ENCODE data around the gene FMN1. TPM values are rescaled to one million over a fixed set of nuclear protein-coding genes. Genes with fewer than 3 reads are reported as not detected.

The FMN1 gene
- total and polyA plus RNA-seq, 2 of the 8 experiments (the other 6 are each of a cell fraction or from before 2014, with no cell fraction given) = 0.27 to 3.7 TPM

- Histone ChIP-seq H2BK5ac (ENCODE audit: low read depth, low read length) (no peak overlapping the region), H3K27me3 (replicated peaks in 1 of 4; ENCODE audit: control insufficient read depth in 3 of 4, extremely low read depth in 1 of 4, insufficient read depth in 3 of 4, low read length in 3 of 4) (no peaks in the 10 kb centered on the region), H3K4me2 (ENCODE audit: insufficient read depth in 1 of 2, low read depth in 2 of 2, low read length in 2 of 2) (no peak overlapping the region), H3K79me1 (ENCODE audit: low read depth, low read length) (no peaks in the 10 kb centered on the region), H4K5ac (ENCODE audit: insufficient read length, low read depth, low read length) (no peak overlapping the region), H3K79me2 (ENCODE audit: control insufficient read depth in 1 of 2, insufficient read depth in 2 of 2, low read length in 2 of 2) (no peaks in the 10 kb centered on the region), H2BK120ac (replicated peaks; ENCODE audit: low read depth, low read length) (no peak overlapping the region), H3K23ac (ENCODE audit: insufficient read length) (no peak overlapping the region), H4K20me1 (replicated peaks in 1 of 2; ENCODE audit: control insufficient read depth in 1 of 2, insufficient read depth in 2 of 2, low read length in 2 of 2) (no peaks in the 10 kb centered on the region), H3K56ac (replicated peaks; ENCODE audit: insufficient read length, low read depth, low read length) (no peak overlapping the region), H2AK5ac (ENCODE audit: low read depth, low read length) (no peak overlapping the region), H4K91ac (replicated peaks; ENCODE audit: insufficient read length, low read length) (no peak overlapping the region), H3K9ac (replicated peaks in 1 of 4; ENCODE audit: extremely low read depth in 1 of 4, low read depth in 3 of 4, low read length in 3 of 4) (no peak overlapping the region), H3K27ac (ENCODE audit: low read depth, low read length) (no peak overlapping the region), H3K23me2 (ENCODE audit: low read depth, low read length) (no peaks in the 10 kb centered on the region), H2BK12ac (ENCODE audit: low read depth, low read length) (no peak overlapping the region), H4K8ac (ENCODE audit: extremely low read depth, insufficient read depth, low read length) (no peak overlapping the region), H2BK20ac (ENCODE audit: low read length) (no peak overlapping the region), H3K14ac (ENCODE audit: insufficient read length) (no peak overlapping the region), H2BK15ac (ENCODE audit: low read length) (no peak overlapping the region), H3K4ac (replicated peaks; ENCODE audit: insufficient read length, low read depth, low read length) (no peak overlapping the region), H3K4me1 (replicated peaks in 1 of 4; ENCODE audit: control insufficient read depth in 3 of 4, insufficient read depth in 4 of 4, low read length in 3 of 4) (peaks cover 0 to 6% (median 4%) of the 10 kb centered on the region in 4 experiments; a peak in 2 of 7 replicates), H3K9me3 (ENCODE audit: insufficient read depth in 2 of 2, low read depth in 1 of 2, low read length in 1 of 2) (no peaks in the 10 kb centered on the region), H3K4me3 (ENCODE audit: extremely low read depth in 1 of 4, insufficient read depth in 2 of 4, low read depth in 3 of 4, low read length in 4 of 4) (no peak overlapping the region), H2AFZ (ENCODE audit: low read length) (no peak overlapping the region), H3K36me3 (ENCODE audit: control insufficient read depth in 2 of 4, insufficient read depth in 4 of 4, low read length in 3 of 4) (no peaks in the 10 kb centered on the region), H3K18ac (ENCODE audit: extremely low read depth, low read length) (no peak overlapping the region)
- ChIA-PET CTCF (ENCODE audit: partially characterized antibody) (interaction anchor here (1.1 to 3.0 kb wide), 2 partner anchors 11 to 13 kb away, joined by 4 to 9 read pairs; no protein-coding TSS in a partner anchor), POLR2A (ENCODE audit: partially characterized antibody) (no interaction called here)
- no peak for DNase-seq (ENCODE audit: low read depth in 1 of 2, low spot score in 2 of 2)
- FAIRE-seq = no peak
- no peak for TF ChIP-seq CHD2 (IDR thresholded peaks at IDR 0.05; ENCODE audit: low read length)
- WGBS, 2 experiments (ENCODE audit: extremely low coverage in 1 of 2, insufficient coverage in 1 of 2, insufficient read length in 1 of 2, insufficient replicate concordance in 2 of 2, low coverage in 1 of 2, low lambda C conversion rate in 2 of 2, missing lambda C conversion rate in 1 of 2) = 87% methylated on average over 5 of the region's 5 CpGs; no CpG with 5 or more reads in 1 of the 2 experiments
These were observed 271.3 kb downstream of the FMN1 start for GRCh38 chr15:32923176-32923575.
